GM19025 (cell line): Measurements from ENCODE around the gene MYO5A.
"Not testable (repeated sequence)": the region's sequence is repeated elsewhere in the genome, so short reads cannot be mapped to it uniquely, and the experiment has no call there.

Experiments used
- ATAC-seq: cut with Tn5 transposase; IDR thresholded peaks from one replicate; pipeline ENCODE4 v1.9.1; 2021; ENCODE audit warnings: mild to moderate bottlenecking, low read depth, moderate library complexity; ENCODE audit not compliant: unreplicated experiment

The MYO5A gene

DNA sequence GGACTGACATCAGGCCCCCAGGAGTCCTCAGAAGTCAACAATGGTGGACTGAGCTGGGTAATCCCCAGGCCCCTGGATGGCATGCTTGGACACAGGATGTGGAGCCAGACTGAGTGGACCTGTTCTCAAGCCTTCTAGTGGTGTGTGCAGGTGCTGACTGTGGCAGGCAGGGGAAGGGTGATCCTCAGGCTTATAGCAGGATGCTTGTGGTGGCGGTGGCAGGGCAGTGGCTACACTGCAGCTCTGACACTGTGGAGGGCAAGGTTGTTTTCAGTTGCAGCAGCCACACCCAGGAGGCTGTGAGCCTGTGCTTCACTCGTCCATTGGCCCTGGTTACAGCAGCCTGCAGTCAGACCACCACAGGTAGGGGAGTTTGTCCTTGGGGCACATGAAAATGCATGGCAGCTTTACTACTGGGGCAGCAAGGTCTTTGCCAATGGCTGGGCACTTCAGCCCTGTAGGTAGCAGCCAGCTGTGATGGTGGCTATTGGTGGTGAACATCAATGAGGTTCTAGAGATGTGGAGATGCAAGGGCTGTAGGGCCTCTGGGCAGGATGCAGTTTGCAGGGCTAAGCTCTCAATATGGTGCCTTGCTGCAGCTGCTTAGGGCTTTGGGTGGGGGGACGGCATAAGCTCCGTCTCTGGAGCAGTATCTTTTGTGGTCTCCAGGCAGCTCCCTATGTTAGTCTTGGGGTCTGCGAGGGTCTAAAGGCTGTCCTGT lies 17.5 kb upstream of the MYO5A start:
- ATAC-seq: no peak

DNA sequence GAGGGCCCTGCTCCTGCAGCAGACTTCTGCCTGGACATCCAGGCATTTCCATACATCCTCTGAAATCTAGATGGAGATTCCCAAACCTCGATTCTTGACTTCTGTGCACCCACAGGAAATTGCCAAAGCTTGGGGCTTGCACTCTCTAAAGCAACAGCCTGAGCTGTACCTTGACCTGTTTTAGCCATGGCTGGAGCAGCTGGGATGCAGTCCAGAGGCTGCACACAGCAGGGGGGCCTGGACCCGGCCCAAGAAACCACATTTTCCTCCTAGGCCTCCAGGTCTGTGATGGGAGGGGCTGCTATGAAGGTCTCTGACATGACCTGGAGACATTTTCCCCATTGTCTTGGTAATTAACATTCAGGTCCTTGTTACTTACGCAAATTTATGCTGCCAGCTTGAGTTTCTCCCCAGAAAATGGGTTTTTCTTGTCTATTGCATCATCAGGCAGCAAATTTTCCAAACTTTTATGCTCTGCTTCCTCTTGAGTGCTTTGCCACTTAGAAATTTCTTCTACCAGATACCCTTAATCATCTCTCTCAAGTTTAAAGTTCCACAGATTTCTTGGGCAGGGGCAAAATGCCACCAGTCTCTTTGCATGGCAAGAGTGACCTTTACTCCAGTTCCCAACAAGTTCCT lies 11.8 kb upstream of the MYO5A start:
- no peak for ATAC-seq

- no peak for ATAC-seq
Measured at GRCh38 chr15:52537459-52537858, 8.8 kb upstream of the MYO5A start.

DNA sequence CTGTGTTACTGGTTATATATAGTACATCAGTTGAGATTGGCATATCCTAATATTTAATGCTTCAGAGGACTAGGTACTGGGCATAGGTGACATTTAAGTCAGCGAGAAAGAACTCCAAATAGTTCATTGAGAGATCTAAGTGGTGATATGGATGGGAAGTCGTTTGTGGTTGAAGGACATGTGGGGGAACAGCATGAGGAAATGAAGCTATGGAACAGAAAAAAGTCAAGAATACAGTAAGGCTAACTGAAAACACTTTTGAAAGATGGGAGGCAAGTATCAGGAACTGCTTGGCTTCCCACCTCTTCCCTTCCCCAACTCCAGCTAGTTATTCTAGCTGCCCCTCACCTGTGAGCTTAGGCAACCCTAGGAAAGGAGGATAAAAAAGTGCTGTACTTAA lies 3.7 kb upstream of the MYO5A start:
- ATAC-seq: no peak

GRCh38 chr15:52529940-52530339 lies 1.3 kb upstream of the MYO5A start:
- no peak for ATAC-seq

DNA sequence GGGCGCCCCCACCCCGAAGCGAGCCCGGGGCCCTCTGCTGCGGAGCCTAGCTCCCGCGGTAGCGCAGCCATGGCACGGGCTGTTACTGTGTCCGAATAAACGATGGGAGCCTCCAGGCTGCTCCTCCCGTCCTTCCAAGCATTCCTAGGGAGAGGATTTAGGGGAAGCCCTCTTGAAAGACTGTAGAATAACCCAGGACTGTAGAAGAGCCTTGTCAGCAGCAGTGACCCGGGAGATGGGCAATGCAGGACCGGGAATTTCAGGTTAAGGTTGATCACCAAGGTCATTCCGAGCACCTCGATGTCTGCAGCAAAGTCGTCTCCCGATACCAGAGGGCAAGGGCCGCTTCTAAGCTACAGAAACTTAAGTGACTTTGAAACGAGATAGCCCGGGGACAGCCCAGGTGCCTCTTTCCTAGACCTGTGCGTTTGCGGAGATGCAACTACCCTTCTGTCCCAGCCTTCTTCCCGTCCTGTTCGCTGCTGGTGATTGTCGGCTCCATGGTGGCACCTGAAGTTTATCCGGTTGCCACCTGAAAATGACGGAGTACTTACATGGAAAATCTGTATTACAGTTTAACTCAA lies 753 bp upstream of the MYO5A start:
- no peak for ATAC-seq

DNA sequence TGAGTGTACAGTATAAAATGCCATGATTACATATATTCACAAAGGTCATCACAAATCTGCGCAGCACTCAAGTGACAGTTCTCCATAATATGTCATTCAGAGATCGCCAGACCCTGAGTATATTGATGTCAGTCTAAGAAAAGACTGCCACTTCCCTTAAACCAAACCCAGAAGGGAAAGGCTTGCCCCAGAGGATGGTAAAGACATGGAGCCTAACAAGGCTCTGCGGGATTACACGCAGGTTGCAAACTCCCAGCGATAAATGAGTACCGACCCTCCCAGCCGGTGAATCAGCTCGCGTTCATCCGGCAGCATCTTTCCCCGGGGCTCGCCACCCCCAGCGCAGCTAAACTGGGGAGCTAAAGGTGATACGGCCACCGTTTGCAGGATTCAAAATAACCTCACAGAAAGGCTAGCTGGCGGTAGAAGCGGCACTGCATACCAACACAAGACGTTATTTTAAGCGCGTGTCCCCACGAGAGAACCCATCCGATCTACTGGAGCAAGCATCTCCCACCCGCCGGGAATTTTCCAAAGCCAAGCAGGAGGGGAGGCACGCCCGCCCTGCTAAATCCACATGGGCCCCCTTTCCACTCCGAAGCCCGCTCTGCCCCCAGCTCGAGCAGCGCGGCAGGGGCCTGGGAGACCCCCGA lies 643 bp downstream of the MYO5A start:
- no peak for ATAC-seq

- no peak for ATAC-seq
Measured at GRCh38 chr15:52527196-52527910, 1.3 kb downstream of the MYO5A start.

- no peak for ATAC-seq
Measured at GRCh38 chr15:52524223-52525136, 4.2 kb downstream of the MYO5A start.

GRCh38 chr15:52523647-52524046 lies 5.0 kb downstream of the MYO5A start:
- no peak for ATAC-seq

DNA sequence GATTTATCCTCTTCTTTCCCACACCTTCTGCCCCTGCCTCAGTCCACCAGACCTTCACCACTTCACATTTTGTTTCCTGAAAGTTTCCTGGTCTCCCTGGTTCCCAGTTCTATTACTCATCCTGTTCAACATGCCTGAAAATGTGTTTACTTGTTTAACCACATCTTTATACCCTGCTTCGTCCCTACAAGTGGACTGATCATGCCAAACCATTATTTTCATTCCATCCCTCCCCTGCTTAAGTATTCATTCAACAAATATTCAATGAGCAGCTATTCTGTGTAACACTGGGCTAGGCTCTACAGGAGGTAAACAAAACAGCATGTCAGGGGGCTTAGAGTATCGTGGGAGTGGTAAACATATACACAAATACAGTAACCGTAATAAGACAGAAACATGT lies 5.5 kb downstream of the MYO5A start:
- ATAC-seq: no peak

- no peak for ATAC-seq
Measured at GRCh38 chr15:52521682-52522081, 7.0 kb downstream of the MYO5A start.

GRCh38 chr15:52520421-52520820 lies 8.3 kb downstream of the MYO5A start:
- ATAC-seq: no peak

DNA sequence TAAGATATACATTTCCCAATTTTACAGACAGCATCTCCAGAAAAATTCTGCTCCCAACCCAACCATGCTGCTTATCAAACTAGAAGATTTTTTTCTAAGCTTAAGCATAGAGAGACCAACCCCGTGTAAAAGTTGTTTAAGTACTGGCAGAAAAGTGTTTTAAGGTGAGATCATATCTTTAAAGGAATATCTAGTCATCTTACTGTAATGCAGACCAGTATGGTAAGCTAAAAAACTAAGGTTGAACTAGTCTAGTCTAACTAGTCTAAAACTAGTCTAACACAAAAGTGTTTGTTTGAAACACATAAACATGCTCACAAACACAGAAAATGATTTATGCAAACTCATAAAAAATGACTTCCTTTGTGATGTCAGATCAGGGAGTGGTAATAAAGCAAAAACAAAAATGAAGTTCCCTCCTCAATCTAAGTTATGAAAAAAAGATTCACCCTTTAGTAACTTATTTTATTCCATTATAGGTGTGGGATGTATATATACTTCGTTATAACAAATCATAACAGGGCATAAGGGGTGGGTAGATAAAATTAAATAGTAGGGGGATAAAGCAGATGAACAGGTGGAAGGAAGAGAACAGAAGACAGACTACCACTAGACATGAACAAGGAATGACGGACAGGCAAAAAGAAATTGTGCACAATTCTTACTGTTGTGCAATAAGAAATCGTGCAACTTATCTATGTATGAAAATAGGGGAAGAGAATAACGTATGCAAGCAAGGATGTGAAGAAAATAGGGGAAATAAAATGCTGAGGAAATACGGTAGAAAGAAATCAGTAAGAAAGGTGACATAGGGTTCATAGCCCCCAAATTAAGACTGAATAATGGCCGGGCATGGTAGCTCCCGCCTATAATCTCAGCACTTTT lies 10.0 kb downstream of the MYO5A start:
- ATAC-seq: no peak

GRCh38 chr15:52517014-52517413 lies 11.7 kb downstream of the MYO5A start:
- no peak for ATAC-seq

DNA sequence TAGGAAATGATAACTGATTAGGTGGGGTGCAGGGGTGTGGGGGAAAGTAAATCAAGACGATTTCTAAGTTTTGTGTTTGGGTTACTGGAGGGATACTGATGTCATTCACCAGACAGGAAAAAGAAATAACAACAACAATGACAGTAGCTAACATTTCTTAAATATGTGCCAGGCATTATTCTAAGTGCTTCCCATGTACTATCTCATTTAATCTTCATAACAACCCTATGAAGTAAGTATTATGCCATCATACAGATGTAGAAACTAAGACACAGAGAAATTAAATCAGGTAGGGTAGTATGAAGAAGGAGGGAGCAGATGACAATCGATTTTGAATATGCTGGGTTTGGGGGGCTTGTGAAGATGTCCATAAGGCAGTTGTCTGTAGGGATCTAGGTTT lies 13.3 kb downstream of the MYO5A start:
- no peak for ATAC-seq

GRCh38 chr15:52514482-52514881 lies 14.2 kb downstream of the MYO5A start:
- no peak for ATAC-seq

DNA sequence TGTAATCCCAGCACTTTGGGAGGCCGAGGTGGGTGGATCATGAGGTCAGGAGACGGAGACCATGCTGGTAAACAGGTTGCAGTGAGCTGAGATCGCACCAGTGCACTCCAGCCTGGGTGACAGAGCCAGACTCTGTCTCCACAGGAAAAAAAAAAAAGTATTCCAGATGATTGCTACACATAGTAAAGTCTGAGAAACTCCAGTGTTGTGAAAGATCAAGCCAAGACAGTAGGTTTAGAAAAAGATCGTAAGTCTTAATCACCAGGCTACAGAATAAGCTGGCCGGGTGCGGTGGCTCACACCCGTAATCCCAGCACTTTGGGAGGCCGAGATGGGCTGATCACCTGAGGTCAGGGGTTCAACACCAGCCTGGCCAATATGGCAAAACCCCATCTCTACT lies 15.8 kb downstream of the MYO5A start:
- ATAC-seq: not testable (repeated sequence)

GRCh38 chr15:52511084-52511483 lies 17.6 kb downstream of the MYO5A start:
- no peak for ATAC-seq
